ENCODE results near the gene SUDS3.

Gene SUDS3

DNA sequence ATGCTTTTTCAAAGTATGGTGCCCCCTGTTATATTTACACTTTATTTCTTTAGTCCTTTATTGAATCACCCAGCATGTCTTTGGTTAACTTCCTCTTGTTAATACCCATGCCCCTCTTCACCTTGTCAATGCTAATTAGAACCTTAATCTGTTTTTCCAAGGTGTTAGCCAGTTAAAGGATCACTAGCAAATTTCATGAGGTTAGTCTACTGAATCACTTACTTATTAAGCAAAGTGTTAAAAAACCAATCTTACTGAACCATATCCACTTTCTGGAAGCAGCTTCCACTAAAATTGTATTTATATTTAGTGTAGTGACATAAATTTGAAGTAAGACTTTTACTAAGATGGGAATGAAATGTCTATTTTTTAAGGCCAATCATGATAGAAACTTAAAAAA is 31.5 kb upstream of the SUDS3 start:
- peaks cover 2% of the 10 kb centered on the region for H3K4me1 ChIP-seq (ENCODE audit: control insufficient read depth, low read depth, low read length)

DNA sequence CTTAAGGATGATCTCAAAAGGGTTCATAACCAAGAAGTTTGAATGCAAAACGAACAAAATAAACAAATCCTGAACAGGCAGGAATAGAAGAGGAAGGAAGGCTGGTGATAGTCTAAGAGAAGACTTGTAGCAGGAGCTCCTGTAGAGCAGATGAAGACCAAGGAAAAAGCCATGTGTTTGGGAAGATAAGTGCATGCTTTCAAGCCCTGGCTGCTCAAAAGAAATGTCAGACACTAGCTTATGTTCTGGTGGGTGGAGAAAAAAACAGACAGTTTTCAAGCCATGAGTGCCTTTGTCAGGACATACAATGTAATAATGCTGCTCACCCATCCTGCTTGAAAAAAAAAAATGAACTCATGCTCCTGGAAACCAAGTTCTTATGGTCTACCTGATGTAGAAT is 31.0 kb upstream of the SUDS3 start:
- Histone ChIP-seq H3K36me3 (ENCODE audit: control insufficient read depth, insufficient read depth, low read length) (no peaks in the 10 kb centered on the region), H3K18ac (ENCODE audit: low read length) (no peak overlapping the region), H2BK120ac (ENCODE audit: low read depth, low read length) (no peak overlapping the region), H3K4ac (ENCODE audit: low read depth, low read length) (no peak overlapping the region), H3K27me3 (ENCODE audit: insufficient read depth, low read length, poor library complexity) (no peaks in the 10 kb centered on the region), H3K23ac (ENCODE audit: low read length) (no peak overlapping the region), H3K4me1 (ENCODE audit: control insufficient read depth, low read depth, low read length) (peaks cover 2% of the 10 kb centered on the region), H4K5ac (ENCODE audit: low read length) (no peak overlapping the region), H3K56ac (ENCODE audit: low read length) (no peak overlapping the region), H3K79me2 (ENCODE audit: control insufficient read depth, insufficient read depth, low read length) (no peaks in the 10 kb centered on the region), H3K4me2 (ENCODE audit: low read length) (no peak overlapping the region), H3K27ac (ENCODE audit: low read depth, low read length) (no peak overlapping the region), H2BK15ac (replicated peaks; ENCODE audit: low read depth) (no peak overlapping the region), H3K9ac (ENCODE audit: low read length) (no peak overlapping the region), H2AK5ac (ENCODE audit: low read length) (no peak overlapping the region), H4K8ac (ENCODE audit: low read depth, low read length) (no peak overlapping the region), H3K79me1 (ENCODE audit: low read length) (no peaks in the 10 kb centered on the region), H3K4me3 (ENCODE audit: low read length) (no peak overlapping the region), H2BK5ac (ENCODE audit: low read length) (no peak overlapping the region)
- DNase-seq: peak; percentile 3
- WGBS (ENCODE audit: extremely low coverage, insufficient coverage, low lambda C conversion rate): no CpG with 5 or more reads among the region's 1 CpG

More for the DNA sequence above, 31.5 kb upstream of the SUDS3 start:
- Histone ChIP-seq H3K36me3 (ENCODE audit: control insufficient read depth, insufficient read depth, low read length) (no peaks in the 10 kb centered on the region), H3K4ac (ENCODE audit: low read depth, low read length) (no peak overlapping the region), H3K9ac (ENCODE audit: low read length) (no peak overlapping the region), H3K18ac (ENCODE audit: low read length) (no peak overlapping the region), H3K79me1 (ENCODE audit: low read length) (no peaks in the 10 kb centered on the region), H4K5ac (ENCODE audit: low read length) (no peak overlapping the region), H2BK5ac (ENCODE audit: low read length) (no peak overlapping the region), H2AK5ac (ENCODE audit: low read length) (no peak overlapping the region), H3K23ac (ENCODE audit: low read length) (no peak overlapping the region), H2BK120ac (ENCODE audit: low read depth, low read length) (no peak overlapping the region), H3K27ac (ENCODE audit: low read depth, low read length) (no peak overlapping the region), H3K56ac (ENCODE audit: low read length) (no peak overlapping the region), H3K4me3 (ENCODE audit: low read length) (no peak overlapping the region), H4K8ac (ENCODE audit: low read depth, low read length) (no peak overlapping the region), H3K4me2 (ENCODE audit: low read length) (no peak overlapping the region), H2BK15ac (replicated peaks; ENCODE audit: low read depth) (no peak overlapping the region), H3K79me2 (ENCODE audit: control insufficient read depth, insufficient read depth, low read length) (no peaks in the 10 kb centered on the region), H3K27me3 (ENCODE audit: insufficient read depth, low read length, poor library complexity) (no peaks in the 10 kb centered on the region)
- peak; percentile 37 for DNase-seq

DNA sequence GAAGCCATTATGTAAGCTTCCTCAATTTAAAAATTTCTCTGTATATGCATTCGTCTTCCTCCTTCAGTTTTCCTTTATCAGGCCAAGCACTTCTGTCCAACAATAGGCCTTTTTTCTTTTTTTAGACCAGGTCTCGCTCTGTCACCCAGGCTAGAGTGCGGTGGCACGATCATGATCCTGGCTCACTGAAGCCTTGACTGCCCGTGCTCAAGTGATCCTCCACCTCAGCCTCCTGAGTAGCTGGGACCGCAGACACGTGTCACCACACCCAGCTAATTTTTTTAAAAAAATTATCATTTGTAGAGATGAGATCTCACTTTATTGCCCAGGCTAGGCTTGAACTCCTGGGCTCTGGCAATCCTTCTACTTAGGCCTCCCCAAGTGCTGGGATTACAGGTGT is 29.5 kb upstream of the SUDS3 start:
- Histone ChIP-seq H3K36me3 (ENCODE audit: control insufficient read depth, insufficient read depth, low read length) (no peaks in the 10 kb centered on the region), H2BK15ac (replicated peaks; ENCODE audit: low read depth) (no peak overlapping the region), H3K79me1 (ENCODE audit: low read length) (no peaks in the 10 kb centered on the region), H3K4ac (ENCODE audit: low read depth, low read length) (no peak overlapping the region), H3K4me2 (ENCODE audit: low read length) (no peak overlapping the region), H4K5ac (ENCODE audit: low read length) (no peak overlapping the region), H2AK5ac (ENCODE audit: low read length) (no peak overlapping the region), H3K79me2 (ENCODE audit: control insufficient read depth, insufficient read depth, low read length) (no peaks in the 10 kb centered on the region), H3K9ac (ENCODE audit: low read length) (no peak overlapping the region), H3K4me3 (ENCODE audit: low read length) (no peak overlapping the region), H2BK5ac (ENCODE audit: low read length) (no peak overlapping the region), H3K27ac (ENCODE audit: low read depth, low read length) (no peak overlapping the region), H4K8ac (ENCODE audit: low read depth, low read length) (no peak overlapping the region), H3K56ac (ENCODE audit: low read length) (no peak overlapping the region), H3K27me3 (ENCODE audit: insufficient read depth, low read length, poor library complexity) (no peaks in the 10 kb centered on the region), H3K23ac (ENCODE audit: low read length) (no peak overlapping the region), H2BK120ac (ENCODE audit: low read depth, low read length) (no peak overlapping the region), H3K4me1 (ENCODE audit: control insufficient read depth, low read depth, low read length) (peaks cover 2% of the 10 kb centered on the region), H3K18ac (ENCODE audit: low read length) (no peak overlapping the region)
- DNase-seq: no peak
- no CpG with 5 or more reads among the region's 7 CpGs for WGBS (ENCODE audit: extremely low coverage, insufficient coverage, low lambda C conversion rate)

DNA sequence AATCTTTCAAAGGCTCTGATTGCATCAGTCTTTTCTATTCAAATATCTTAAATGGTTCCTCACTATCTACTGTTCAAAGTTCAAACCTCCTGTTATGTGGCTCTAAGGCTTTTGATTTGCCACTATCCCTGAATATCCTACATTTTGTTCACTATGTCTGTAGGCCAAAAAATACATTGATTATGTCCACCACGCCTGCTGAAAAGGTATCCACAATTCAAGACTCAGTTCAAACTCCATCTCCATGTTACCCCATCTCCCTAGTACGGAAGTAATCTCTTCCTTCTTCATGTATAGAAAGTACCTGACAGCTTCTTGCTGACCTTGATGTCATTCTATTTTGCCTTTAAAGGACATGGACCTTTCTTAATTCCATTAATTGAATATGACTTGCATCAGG is 28.4 kb upstream of the SUDS3 start:
- Histone ChIP-seq H3K27me3 (ENCODE audit: insufficient read depth, low read length, poor library complexity) (no peaks in the 10 kb centered on the region), H2BK5ac (ENCODE audit: low read length) (no peak overlapping the region), H3K4ac (ENCODE audit: low read depth, low read length) (no peak overlapping the region), H3K4me3 (ENCODE audit: low read length) (no peak overlapping the region), H3K56ac (ENCODE audit: low read length) (no peak overlapping the region), H2BK15ac (replicated peaks; ENCODE audit: low read depth) (no peak overlapping the region), H2AK5ac (ENCODE audit: low read length) (no peak overlapping the region), H3K9ac (ENCODE audit: low read length) (no peak overlapping the region), H3K18ac (ENCODE audit: low read length) (no peak overlapping the region), H3K36me3 (ENCODE audit: control insufficient read depth, insufficient read depth, low read length) (no peaks in the 10 kb centered on the region), H3K4me2 (ENCODE audit: low read length) (no peak overlapping the region), H3K4me1 (ENCODE audit: control insufficient read depth, low read depth, low read length) (peaks cover 2% of the 10 kb centered on the region), H2BK120ac (ENCODE audit: low read depth, low read length) (no peak overlapping the region), H3K27ac (ENCODE audit: low read depth, low read length) (no peak overlapping the region), H4K5ac (ENCODE audit: low read length) (no peak overlapping the region), H3K23ac (ENCODE audit: low read length) (no peak overlapping the region), H3K79me2 (ENCODE audit: control insufficient read depth, insufficient read depth, low read length) (no peaks in the 10 kb centered on the region), H4K8ac (ENCODE audit: low read depth, low read length) (no peak overlapping the region), H3K79me1 (ENCODE audit: low read length) (no peaks in the 10 kb centered on the region)
- no CpG with 5 or more reads among the region's 2 CpGs for WGBS (ENCODE audit: extremely low coverage, insufficient coverage, low lambda C conversion rate)
- no peak for DNase-seq

DNA sequence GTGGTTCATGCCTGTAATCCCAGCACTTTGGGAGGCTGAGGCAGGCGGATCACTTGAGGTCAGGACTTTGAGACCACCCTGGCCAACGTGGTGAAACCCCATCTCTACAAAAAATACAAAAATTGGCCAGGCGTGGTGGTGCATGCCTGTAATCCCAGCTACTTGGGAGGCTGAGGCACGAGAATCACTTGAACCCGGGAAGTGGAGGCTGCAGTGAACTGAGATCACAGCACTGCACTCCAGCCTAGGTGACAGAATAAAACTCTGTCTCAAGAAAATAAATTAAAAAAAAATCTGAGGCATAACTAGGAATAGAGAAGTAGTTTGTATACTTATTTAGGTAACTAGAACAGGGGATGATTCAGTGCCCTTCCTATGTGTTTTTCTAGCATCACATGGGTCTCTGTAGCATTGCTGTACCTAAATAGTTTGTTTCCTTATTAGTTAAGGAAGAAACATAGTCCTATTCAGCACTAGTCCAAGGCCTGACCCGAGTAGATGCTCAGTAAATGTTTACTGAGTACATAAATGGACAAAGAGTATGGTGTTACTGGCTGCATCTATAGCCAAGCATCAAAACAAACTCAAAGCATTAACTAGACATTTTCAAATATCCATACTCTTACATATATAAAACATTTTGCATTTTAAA is 25.3 kb upstream of the SUDS3 start:
- Histone ChIP-seq H2BK120ac (ENCODE audit: low read depth, low read length) (no peak overlapping the region), H3K79me1 (ENCODE audit: low read length) (no peaks in the 10 kb centered on the region), H2BK15ac (replicated peaks; ENCODE audit: low read depth) (no peak overlapping the region), H3K23ac (ENCODE audit: low read length) (no peak overlapping the region), H3K4me1 (ENCODE audit: control insufficient read depth, low read depth, low read length) (no peaks in the 10 kb centered on the region), H4K8ac (ENCODE audit: low read depth, low read length) (no peak overlapping the region), H3K9ac (ENCODE audit: low read length) (no peak overlapping the region), H3K27me3 (ENCODE audit: insufficient read depth, low read length, poor library complexity) (no peaks in the 10 kb centered on the region), H3K56ac (ENCODE audit: low read length) (no peak overlapping the region), H3K4me2 (ENCODE audit: low read length) (no peak overlapping the region), H3K27ac (ENCODE audit: low read depth, low read length) (no peak overlapping the region), H3K79me2 (ENCODE audit: control insufficient read depth, insufficient read depth, low read length) (no peaks in the 10 kb centered on the region), H3K18ac (ENCODE audit: low read length) (no peak overlapping the region), H3K4ac (ENCODE audit: low read depth, low read length) (no peak overlapping the region), H2BK5ac (ENCODE audit: low read length) (no peak overlapping the region), H3K36me3 (ENCODE audit: control insufficient read depth, insufficient read depth, low read length) (no peaks in the 10 kb centered on the region), H4K5ac (ENCODE audit: low read length) (no peak overlapping the region), H3K4me3 (ENCODE audit: low read length) (no peak overlapping the region), H2AK5ac (ENCODE audit: low read length) (no peak overlapping the region)
- no CpG with 5 or more reads among the region's 6 CpGs for WGBS (ENCODE audit: extremely low coverage, insufficient coverage, low lambda C conversion rate)
- no peak for DNase-seq

DNA sequence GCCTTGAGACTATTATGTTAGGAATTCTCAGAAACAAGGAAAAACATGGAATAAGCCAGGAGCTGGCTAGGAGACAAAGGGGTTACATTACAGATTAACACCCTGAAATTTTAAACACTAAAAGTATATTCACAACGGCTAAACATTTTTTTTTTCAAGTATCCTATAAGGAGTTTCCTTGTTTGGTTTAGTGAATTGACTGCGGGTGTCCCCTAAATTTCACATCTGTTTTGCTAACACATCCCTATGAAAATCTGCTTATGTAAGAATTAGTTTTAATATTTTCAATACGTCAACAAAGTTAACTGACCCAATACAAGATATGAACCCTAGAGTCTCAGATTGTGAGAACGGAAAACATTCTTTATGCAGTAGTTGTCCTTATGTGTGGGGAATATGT is 22.6 kb upstream of the SUDS3 start:
- no peak overlapping the region for H3K4ac ChIP-seq (ENCODE audit: low read depth, low read length)
- H3K4me3 ChIP-seq (ENCODE audit: low read length): no peak overlapping the region
- H2BK5ac ChIP-seq (ENCODE audit: low read length): no peak overlapping the region
- H3K23ac ChIP-seq (ENCODE audit: low read length): no peak overlapping the region
- no peak overlapping the region for H2AK5ac ChIP-seq (ENCODE audit: low read length)
- H4K5ac ChIP-seq (ENCODE audit: low read length): no peak overlapping the region
- H3K27me3 ChIP-seq (ENCODE audit: insufficient read depth, low read length, poor library complexity): no peaks in the 10 kb centered on the region
- no peak overlapping the region for H2BK15ac ChIP-seq (replicated peaks; ENCODE audit: low read depth)
- H3K9ac ChIP-seq (ENCODE audit: low read length): no peak overlapping the region
- H3K79me2 ChIP-seq (ENCODE audit: control insufficient read depth, insufficient read depth, low read length): no peaks in the 10 kb centered on the region
- H3K36me3 ChIP-seq (ENCODE audit: control insufficient read depth, insufficient read depth, low read length): no peaks in the 10 kb centered on the region
- no CpG with 5 or more reads among the region's 4 CpGs for WGBS (ENCODE audit: extremely low coverage, insufficient coverage, low lambda C conversion rate)
- no peak overlapping the region for H4K8ac ChIP-seq (ENCODE audit: low read depth, low read length)
- no peaks in the 10 kb centered on the region for H3K79me1 ChIP-seq (ENCODE audit: low read length)
- no peak for DNase-seq
- H3K4me1 ChIP-seq (ENCODE audit: control insufficient read depth, low read depth, low read length): no peaks in the 10 kb centered on the region
- no peak overlapping the region for H2BK120ac ChIP-seq (ENCODE audit: low read depth, low read length)
- H3K56ac ChIP-seq (ENCODE audit: low read length): no peak overlapping the region
- H3K4me2 ChIP-seq (ENCODE audit: low read length): no peak overlapping the region
- no peak overlapping the region for H3K18ac ChIP-seq (ENCODE audit: low read length)
- no peak overlapping the region for H3K27ac ChIP-seq (ENCODE audit: low read depth, low read length)
